HFFc6 (cell line): ENCODE data around the gene VPS16. TPM values are rescaled to one million over a fixed set of nuclear protein-coding genes. Genes with fewer than 3 reads are reported as not detected.
A peak's percentile ranks its signal among the peaks of the same experiment; 100 is the strongest.

Source experiments
- DNase-seq: peaks from one replicate; pipeline ENCODE4 v3.0.0-alpha.2; 2018
- H3K27ac Mint-ChIP-seq: 2 replicates; pipeline ENCODE4 v1.8.0; 2020; ENCODE audit warnings: mild to moderate bottlenecking, mixed read lengths
- H3K27me3 Mint-ChIP-seq: 2 replicates; pipeline ENCODE4 v1.8.0; 2021; ENCODE audit warnings: mild to moderate bottlenecking, moderate library complexity, mixed read lengths; ENCODE audit not compliant: insufficient read depth
- H3K36me3 Mint-ChIP-seq: 2 replicates; pipeline ENCODE4 v1.8.0; 2021; ENCODE audit warnings: low read depth, mixed read lengths
- H3K4me1 Mint-ChIP-seq: 2 replicates; pipeline ENCODE4 v1.8.0; 2020; ENCODE audit warnings: low read depth, mixed read lengths
- H3K4me3 Mint-ChIP-seq: 2 replicates; pipeline ENCODE4 v1.8.0; 2020; ENCODE audit warnings: mild to moderate bottlenecking, moderate library complexity, mixed read lengths
- H3K9me3 Mint-ChIP-seq: 2 replicates; pipeline ENCODE4 v1.8.0; 2020; ENCODE audit warnings: mild to moderate bottlenecking, mixed read lengths
- CTCF ChIP-seq: fragments of 200-600 bp; sonication (generic); IDR thresholded peaks from 2 replicates; pipeline ENCODE4 v1.5.0; 2021; ENCODE audit warnings: antibody characterized with exemption, mild to moderate bottlenecking
- total RNA-seq, 6 experiments: library from RNA; stranded (reverse); fragmentation: NEBNext Ultra II Directional; extraction: Animal tissue kit (Norgen Biotek cat#: 25700); gene quantifications; 2 replicates in 1 of 6; 3 replicates in 5 of 6; pipeline ENCODE4 v1.2.3, GENCODE V29; 2021

Gene VPS16
- total RNA-seq, 6 experiments from 2014 or later = 30.6 to 36.3 (median 35.2) TPM

GRCh38 chr20:2846698-2847097, 6.2 kb downstream of the VPS16 start:
- no peak overlapping the region for H3K4me3 Mint-ChIP-seq

GRCh38 chr20:2847802-2848201, 7.3 kb downstream of the VPS16 start:
- peaks cover 18% of the 10 kb centered on the region; the same call in 1 of the 2 replicates for H3K36me3 Mint-ChIP-seq
- no peaks in the 10 kb centered on the region for H3K4me1 Mint-ChIP-seq
- DNase-seq = no peak
- no peak overlapping the region for H3K27ac Mint-ChIP-seq
- H3K4me3 Mint-ChIP-seq = no peak overlapping the region
- no peaks in the 10 kb centered on the region; the same call in 1 of the 2 replicates for H3K27me3 Mint-ChIP-seq
- H3K9me3 Mint-ChIP-seq = no peaks in the 10 kb centered on the region
- no peak for TF ChIP-seq CTCF

More at GRCh38 chr20:2846698-2847097, 6.2 kb downstream of the VPS16 start:
- no peak for TF ChIP-seq CTCF
- Mint-ChIP-seq H3K36me3 (peaks cover 18% of the 10 kb centered on the region; the same call in 1 of the 2 replicates), H3K27me3 (no peaks in the 10 kb centered on the region), H3K9me3 (no peaks in the 10 kb centered on the region), H3K4me1 (no peaks in the 10 kb centered on the region), H3K27ac (no peak overlapping the region)
- DNase-seq = no peak

GRCh38 chr20:2849529-2849928, 9.0 kb downstream of the VPS16 start:
- H3K27ac Mint-ChIP-seq = no peak overlapping the region
- no peak for DNase-seq
- H3K27me3 Mint-ChIP-seq = no peaks in the 10 kb centered on the region; the same call in 1 of the 2 replicates
- no peaks in the 10 kb centered on the region for H3K9me3 Mint-ChIP-seq
- no peak overlapping the region for H3K4me3 Mint-ChIP-seq
- H3K4me1 Mint-ChIP-seq = no peaks in the 10 kb centered on the region
- peaks cover 7% of the 10 kb centered on the region; the same call in 1 of the 2 replicates for H3K36me3 Mint-ChIP-seq
- TF ChIP-seq CTCF = no peak

- H3K36me3 Mint-ChIP-seq = 0 out of 2 replicates have a peak, but pooled peaks cover 4% of the 10 kb centered on the region
- H3K4me3 Mint-ChIP-seq = no peak overlapping the region
- no peak overlapping the region for H3K27ac Mint-ChIP-seq
- no peaks in the 10 kb centered on the region; the same call in 1 of the 2 replicates for H3K27me3 Mint-ChIP-seq
- no peak for DNase-seq
- no peak for TF ChIP-seq CTCF
- no peaks in the 10 kb centered on the region for H3K4me1 Mint-ChIP-seq
- H3K9me3 Mint-ChIP-seq = no peaks in the 10 kb centered on the region
Measured at GRCh38 chr20:2851086-2851485, 10.5 kb downstream of the VPS16 start.

GRCh38 chr20:2858591-2858990, 18.0 kb downstream of the VPS16 start:
- H3K27me3 Mint-ChIP-seq = peaks cover 5% of the 10 kb centered on the region; the same call in 1 of the 2 replicates
- no peak for TF ChIP-seq CTCF
- H3K27ac Mint-ChIP-seq = peak overlapping the region; percentile 74; the same call in 1 of the 2 replicates
- no peaks in the 10 kb centered on the region for H3K9me3 Mint-ChIP-seq
- H3K4me3 Mint-ChIP-seq = no peak overlapping the region
- H3K4me1 Mint-ChIP-seq = peaks cover 16% of the 10 kb centered on the region
- DNase-seq = no peak
- 0 out of 2 replicates have a peak, but pooled peaks cover 6% of the 10 kb centered on the region for H3K36me3 Mint-ChIP-seq
